ENCODE results near the gene NXPH4. TPM values are rescaled to one million over a fixed set of nuclear protein-coding genes. Genes with fewer than 3 reads are reported as not detected.

Gene NXPH4
- total RNA-seq (under 1 TPM in 1 of 7 donors, not detected in 6; 0.20 TPM), polyA plus RNA-seq (under 1 TPM in 1 of 2 donors, not detected in 1; 0.13 TPM)
- long read RNA-seq, donor 1, result 0 reads
- long read RNA-seq, donor 2, transcript NXPH4-201 (2 exons, 1,804 nt), result major isoform, 15 of 24 reads
- long read RNA-seq, donor 2, partial matches to known transcripts, result 8 of 24 reads
- long read RNA-seq, donor 2, other reads (novel, unspliced or antisense), result 0 of 24 reads
- long read RNA-seq, donor 3, result 0 reads

- WGBS, 3 donors, result 1 to 2% (median 1%) methylated on average over 32 to 102 of the region's 102 CpGs
- intact Hi-C loops (cut with DNase I), result no loop called here
- Histone ChIP-seq H3K9me3 (no peaks in the 10 kb centered on the region), H3K36me3 (no peaks in the 10 kb centered on the region), H3K4me3 (peak within 1 kb of the TSS; percentile 22), H3K27me3 (peaks cover 15% of the 10 kb centered on the region), H3K4me1 (ENCODE audit: insufficient read depth) (peaks cover 8% of the 10 kb centered on the region), H3K27ac (no peak within 1 kb of the TSS)
- TF ChIP-seq POLR2A (IDR thresholded peaks at IDR 0.05), result no peak
- no peak for TF ChIP-seq EP300 (IDR thresholded peaks at IDR 0.05)
- TF ChIP-seq, protein P1, sequence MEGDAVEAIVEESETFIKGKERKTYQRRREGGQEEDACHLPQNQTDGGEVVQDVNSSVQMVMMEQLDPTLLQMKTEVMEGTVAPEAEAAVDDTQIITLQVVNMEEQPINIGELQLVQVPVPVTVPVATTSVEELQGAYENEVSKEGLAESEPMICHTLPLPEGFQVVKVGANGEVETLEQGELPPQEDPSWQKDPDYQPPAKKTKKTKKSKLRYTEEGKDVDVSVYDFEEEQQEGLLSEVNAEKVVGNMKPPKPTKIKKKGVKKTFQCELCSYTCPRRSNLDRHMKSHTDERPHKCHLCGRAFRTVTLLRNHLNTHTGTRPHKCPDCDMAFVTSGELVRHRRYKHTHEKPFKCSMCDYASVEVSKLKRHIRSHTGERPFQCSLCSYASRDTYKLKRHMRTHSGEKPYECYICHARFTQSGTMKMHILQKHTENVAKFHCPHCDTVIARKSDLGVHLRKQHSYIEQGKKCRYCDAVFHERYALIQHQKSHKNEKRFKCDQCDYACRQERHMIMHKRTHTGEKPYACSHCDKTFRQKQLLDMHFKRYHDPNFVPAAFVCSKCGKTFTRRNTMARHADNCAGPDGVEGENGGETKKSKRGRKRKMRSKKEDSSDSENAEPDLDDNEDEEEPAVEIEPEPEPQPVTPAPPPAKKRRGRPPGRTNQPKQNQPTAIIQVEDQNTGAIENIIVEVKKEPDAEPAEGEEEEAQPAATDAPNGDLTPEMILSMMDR (IDR thresholded peaks at IDR 0.05), result no peak
- peak in 3 of 5 donors; percentile 58 to 64 (median 58) for DNase-seq
Measured at GRCh38 chr12:57216014-57216911, at the start of gene NXPH4. Gene NXPH4, plus strand, starts transcription at chr12:57216794. Its CDS starts 176 bp downstream, at chr12:57216970.

GRCh38 chr12:57166971-57167371 lies 49.6 kb upstream of the NXPH4 start:
- intact Hi-C loops (cut with DNase I), result loop anchor here in 1 of 4 donors (5.0 kb wide), 1 partner anchor 40 kb away; the partner anchor contains the start of gene LRP1
- 51 to 55% (median 52%) methylated on average over 10 of the region's 10 CpGs for WGBS, 3 donors
- DNase-seq, result peak in 1 of 5 donors; percentile 32
- H3K4me1 ChIP-seq (ENCODE audit: insufficient read depth), result peaks cover 6% of the 10 kb centered on the region
- peak overlapping the region in 1 of 2 donors; percentile 21 for H3K27ac ChIP-seq
- no peak overlapping the region for H3K4me3 ChIP-seq
- H3K36me3 ChIP-seq, result no peaks in the 10 kb centered on the region
- H3K9me3 ChIP-seq, result no peaks in the 10 kb centered on the region
- TF ChIP-seq EP300 (IDR thresholded peaks at IDR 0.05) (no peak), POLR2A (IDR thresholded peaks at IDR 0.05) (no peak)
- TF ChIP-seq, protein P1 (IDR thresholded peaks at IDR 0.05), result no peak
- H3K27me3 ChIP-seq, result no peaks in the 10 kb centered on the region

DNA sequence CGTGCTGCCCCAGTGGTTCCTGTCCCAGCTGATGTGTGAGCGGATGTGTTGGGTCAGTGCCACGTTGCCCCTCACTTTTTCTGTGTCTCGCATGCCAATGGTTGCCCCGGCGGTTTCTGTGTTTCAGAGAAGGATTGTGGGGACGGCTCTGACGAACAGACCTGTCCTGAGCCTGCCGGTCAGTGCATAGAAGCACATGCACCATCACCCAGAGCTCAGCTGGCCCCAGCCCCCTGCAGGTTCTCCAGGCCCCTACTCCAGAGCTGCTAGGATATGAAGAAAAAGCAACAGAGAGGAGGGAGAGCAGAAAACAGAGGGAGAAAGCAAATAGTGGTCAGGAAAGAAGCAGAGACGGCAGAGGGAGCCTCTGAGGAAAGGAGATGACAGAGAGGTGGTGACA lies 48.5 kb upstream of the NXPH4 start:
- peak overlapping the region in 1 of 2 donors; percentile 54 for H3K27ac ChIP-seq
- H3K36me3 ChIP-seq, result no peaks in the 10 kb centered on the region
- no peaks in the 10 kb centered on the region for H3K27me3 ChIP-seq
- 66 to 69% (median 67%) methylated on average over 10 of the region's 10 CpGs for WGBS, 3 donors
- no peak for DNase-seq
- intact Hi-C loops (cut with DNase I), result loop anchor here in 2 of 4 donors (2.0 to 5.0 kb wide), 2 partner anchors 13 to 41 kb away; partner anchors contain the start of gene LRP1 (in 1 of the 2)
- TF ChIP-seq, protein P1 (IDR thresholded peaks at IDR 0.05), result no peak
- TF ChIP-seq POLR2A (IDR thresholded peaks at IDR 0.05) (no peak), EP300 (IDR thresholded peaks at IDR 0.05) (no peak)
- H3K4me3 ChIP-seq, result no peak overlapping the region
- H3K9me3 ChIP-seq, result no peaks in the 10 kb centered on the region
- H3K4me1 ChIP-seq (ENCODE audit: insufficient read depth), result peaks cover 6% of the 10 kb centered on the region

DNA sequence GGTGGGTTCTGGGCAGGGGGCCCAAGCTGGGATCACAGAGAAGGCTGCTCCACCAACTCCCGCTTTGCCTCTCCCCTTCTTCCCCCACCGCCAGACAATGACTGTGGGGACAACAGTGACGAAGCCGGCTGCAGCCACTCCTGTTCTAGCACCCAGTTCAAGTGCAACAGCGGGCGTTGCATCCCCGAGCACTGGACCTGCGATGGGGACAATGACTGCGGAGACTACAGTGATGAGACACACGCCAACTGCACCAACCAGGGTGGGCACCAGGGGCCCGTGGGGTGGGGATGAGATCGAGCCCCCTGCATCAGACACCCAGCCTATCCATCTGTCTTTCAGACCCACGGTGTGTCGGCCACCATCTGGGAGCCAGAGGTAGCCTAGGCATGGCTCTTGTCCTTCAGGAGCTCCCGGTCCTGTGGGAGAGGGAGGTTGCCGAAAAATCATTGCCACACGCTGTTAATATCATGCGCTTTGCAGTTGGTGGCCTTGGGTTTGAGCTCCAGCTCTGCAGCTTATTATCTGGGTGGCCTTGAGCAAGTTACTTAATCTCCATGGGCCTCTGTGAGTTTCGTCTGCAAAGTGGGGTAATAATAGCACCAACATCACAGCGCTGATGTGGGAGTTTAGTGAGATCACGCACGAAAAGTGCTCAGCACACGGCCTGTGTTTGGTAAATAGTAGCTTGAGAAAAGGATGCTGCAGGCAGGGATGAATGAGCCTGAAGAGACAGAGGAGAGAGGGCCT lies 47.4 kb upstream of the NXPH4 start:
- Histone ChIP-seq H3K4me3 (no peak overlapping the region), H3K9me3 (no peaks in the 10 kb centered on the region), H3K27me3 (no peaks in the 10 kb centered on the region), H3K36me3 (no peaks in the 10 kb centered on the region), H3K27ac (peak overlapping the region in 1 of 2 donors; percentile 73), H3K4me1 (ENCODE audit: insufficient read depth) (peaks cover 6% of the 10 kb centered on the region)
- 37 to 56% (median 45%) methylated on average over 23 of the region's 23 CpGs for WGBS, 3 donors
- intact Hi-C loops (cut with DNase I), result loop anchor here in 2 of 4 donors (2.0 to 5.0 kb wide), 2 partner anchors 14 to 42 kb away; partner anchors contain the start of gene LRP1 (in 1 of the 2)
- TF ChIP-seq EP300 (IDR thresholded peaks at IDR 0.05), result no peak
- TF ChIP-seq POLR2A (IDR thresholded peaks at IDR 0.05), result no peak
- TF ChIP-seq, protein P1 (IDR thresholded peaks at IDR 0.05), result no peak
- peak in 1 of 5 donors; percentile 39 for DNase-seq
